Measurements from ENCODE around the gene EHMT1. TPM values are rescaled to one million over a fixed set of nuclear protein-coding genes. Genes with fewer than 3 reads are reported as not detected.

Gene EHMT1
- total RNA-seq, 1 donor = 43.6 TPM

- no peak overlapping the region for H3K4me3 ChIP-seq (ENCODE audit: low read depth, low read length)
- no peak for TF ChIP-seq CTCF (IDR thresholded peaks at IDR 0.05; ENCODE audit: insufficient read depth, low read depth, low read length)
- no peak for DNase-seq (ENCODE audit: low read depth)
Measured at GRCh38 chr9:137833721-137834613, 215.2 kb downstream of the EHMT1 start.

GRCh38 chr9:137834846-137835546 is 216.2 kb downstream of the EHMT1 start:
- no peak overlapping the region for H3K4me3 ChIP-seq (ENCODE audit: low read depth, low read length)
- no peak for DNase-seq (ENCODE audit: low read depth)
- no peak for TF ChIP-seq CTCF (IDR thresholded peaks at IDR 0.05; ENCODE audit: insufficient read depth, low read depth, low read length)

GRCh38 chr9:137836151-137836830 is 217.5 kb downstream of the EHMT1 start:
- no peak for DNase-seq (ENCODE audit: low read depth)
- no peak for TF ChIP-seq CTCF (IDR thresholded peaks at IDR 0.05; ENCODE audit: insufficient read depth, low read depth, low read length)
- H3K4me3 ChIP-seq (ENCODE audit: low read depth, low read length) = no peak overlapping the region

GRCh38 chr9:137836831-137837241 is 218.0 kb downstream of the EHMT1 start:
- H3K4me3 ChIP-seq (ENCODE audit: low read depth, low read length) = no peak overlapping the region
- TF ChIP-seq CTCF (IDR thresholded peaks at IDR 0.05; ENCODE audit: insufficient read depth, low read depth, low read length) = no peak
- no peak for DNase-seq (ENCODE audit: low read depth)

GRCh38 chr9:137837345-137838278 is 218.8 kb downstream of the EHMT1 start:
- H3K4me3 ChIP-seq (ENCODE audit: low read depth, low read length) = no peak overlapping the region
- DNase-seq (ENCODE audit: low read depth) = no peak
- TF ChIP-seq CTCF (IDR thresholded peaks at IDR 0.05; ENCODE audit: insufficient read depth, low read depth, low read length) = no peak

GRCh38 chr9:137838576-137838975 is 219.8 kb downstream of the EHMT1 start:
- no peak for TF ChIP-seq CTCF (IDR thresholded peaks at IDR 0.05; ENCODE audit: insufficient read depth, low read depth, low read length)
- no peak for DNase-seq (ENCODE audit: low read depth)
- no peak overlapping the region for H3K4me3 ChIP-seq (ENCODE audit: low read depth, low read length)
